ENCODE results near the gene DEFB121. TPM values are rescaled to one million over a fixed set of nuclear protein-coding genes. Genes with fewer than 3 reads are reported as not detected.

Gene DEFB121
- total and polyA plus RNA-seq, 2 experiments from 2014 or later = not detected

DNA sequence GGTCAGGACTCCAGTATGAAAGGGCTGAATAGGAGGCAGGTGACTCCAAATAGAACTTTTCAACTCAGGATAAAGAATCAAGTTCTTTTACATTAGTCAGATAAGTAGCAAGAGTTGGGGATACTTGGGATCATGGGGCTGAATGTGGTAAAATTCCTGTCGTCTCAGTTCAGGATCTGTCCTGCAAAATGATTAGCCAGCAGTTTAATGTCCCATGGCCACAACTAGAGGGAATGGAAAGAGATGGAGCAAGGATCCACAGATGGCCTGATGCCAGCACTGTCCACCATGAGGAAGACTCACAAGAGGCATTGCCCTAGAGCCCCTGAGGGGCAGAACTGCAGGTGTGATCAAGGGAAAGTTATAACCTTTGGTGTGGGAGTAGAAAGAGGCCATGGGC, 2.1 kb downstream of the DEFB121 start:
- Histone ChIP-seq H3K27ac (ENCODE audit: low read depth) (no peak overlapping the region), H3K4me2 (no peak overlapping the region), H3K9me2 (ENCODE audit: insufficient read depth) (peaks cover 6% of the 10 kb centered on the region; the same call in 1 of the 2 replicates), H3K4me1 (ENCODE audit: insufficient read depth) (no peaks in the 10 kb centered on the region), H2AFZ (no peak overlapping the region), H3K4me3 (no peak overlapping the region), H3K79me2 (replicated peaks; ENCODE audit: insufficient read depth) (no peaks in the 10 kb centered on the region), H3F3A (replicated peaks; ENCODE audit: low read depth) (no peaks in the 10 kb centered on the region), H4K20me1 (replicated peaks; ENCODE audit: insufficient read depth) (no peaks in the 10 kb centered on the region), H3K36me3 (ENCODE audit: insufficient read depth) (no peaks in the 10 kb centered on the region), H3K27me3 (ENCODE audit: insufficient read depth) (no peaks in the 10 kb centered on the region)
- TF ChIP-seq EZH2phosphoT487 (IDR thresholded peaks at IDR 0.05; ENCODE audit: unreplicated experiment) (no peak), ZNF462 (CRISPR knock-in tag; IDR thresholded peaks at IDR 0.05) (no peak), CTCF (conservative IDR thresholded peaks at IDR 0.05; ENCODE audit: low read depth in 2 of 2) (no peak), JUNB (IDR thresholded peaks at IDR 0.05; ENCODE audit: unreplicated experiment) (no peak), NANOG (IDR thresholded peaks at IDR 0.05; ENCODE audit: borderline replicate concordance) (no peak)
- TF ChIP-seq, protein P1, sequence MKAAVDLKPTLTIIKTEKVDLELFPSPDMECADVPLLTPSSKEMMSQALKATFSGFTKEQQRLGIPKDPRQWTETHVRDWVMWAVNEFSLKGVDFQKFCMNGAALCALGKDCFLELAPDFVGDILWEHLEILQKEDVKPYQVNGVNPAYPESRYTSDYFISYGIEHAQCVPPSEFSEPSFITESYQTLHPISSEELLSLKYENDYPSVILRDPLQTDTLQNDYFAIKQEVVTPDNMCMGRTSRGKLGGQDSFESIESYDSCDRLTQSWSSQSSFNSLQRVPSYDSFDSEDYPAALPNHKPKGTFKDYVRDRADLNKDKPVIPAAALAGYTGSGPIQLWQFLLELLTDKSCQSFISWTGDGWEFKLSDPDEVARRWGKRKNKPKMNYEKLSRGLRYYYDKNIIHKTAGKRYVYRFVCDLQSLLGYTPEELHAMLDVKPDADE (IDR thresholded peaks at IDR 0.05) = no peak
- Mint-ChIP-seq H3K27me3 (ENCODE audit: insufficient read depth, low read depth, poor library complexity) (peaks cover 4% of the 10 kb centered on the region), H3K4me3 (no peak overlapping the region), H3K36me3 (ENCODE audit: low read depth) (peaks cover 23% of the 10 kb centered on the region), H3K9me3 (peaks cover 22% of the 10 kb centered on the region), H3K4me1 (no peaks in the 10 kb centered on the region), H3K27ac (no peak overlapping the region)
- ATAC-seq = no peak
- DNase-seq (ENCODE audit: low spot score) = no peak
